ENCODE measurements around the gene ADAMTS17. TPM values are rescaled to one million over a fixed set of nuclear protein-coding genes. Genes with fewer than 3 reads are reported as not detected.

The ADAMTS17 gene
- total RNA-seq, 6 experiments from 2014 or later, result 14.6 to 34.7 (median 24.2) TPM

- ATAC-seq (no peak), DNase-seq (no peak)
- Histone ChIP-seq H3K4me3 (no peak overlapping the region), H3K9me3 (peaks cover 0 to 12% (median 6%) of the 10 kb centered on the region in 4 donors), H3K27me3 (no peaks in the 10 kb centered on the region), H3K36me3 (no peaks in the 10 kb centered on the region), H3K27ac (no peak overlapping the region), H3K4me1 (no peaks in the 10 kb centered on the region)
- intact Hi-C loops (cut with DNase I), result no loop called here
- 78% methylated on average over 11 of the region's 12 CpGs for WGBS (ENCODE audit: insufficient coverage, low coverage, low lambda C conversion rate, missing lambda C conversion rate)
- TF ChIP-seq, protein P1, sequence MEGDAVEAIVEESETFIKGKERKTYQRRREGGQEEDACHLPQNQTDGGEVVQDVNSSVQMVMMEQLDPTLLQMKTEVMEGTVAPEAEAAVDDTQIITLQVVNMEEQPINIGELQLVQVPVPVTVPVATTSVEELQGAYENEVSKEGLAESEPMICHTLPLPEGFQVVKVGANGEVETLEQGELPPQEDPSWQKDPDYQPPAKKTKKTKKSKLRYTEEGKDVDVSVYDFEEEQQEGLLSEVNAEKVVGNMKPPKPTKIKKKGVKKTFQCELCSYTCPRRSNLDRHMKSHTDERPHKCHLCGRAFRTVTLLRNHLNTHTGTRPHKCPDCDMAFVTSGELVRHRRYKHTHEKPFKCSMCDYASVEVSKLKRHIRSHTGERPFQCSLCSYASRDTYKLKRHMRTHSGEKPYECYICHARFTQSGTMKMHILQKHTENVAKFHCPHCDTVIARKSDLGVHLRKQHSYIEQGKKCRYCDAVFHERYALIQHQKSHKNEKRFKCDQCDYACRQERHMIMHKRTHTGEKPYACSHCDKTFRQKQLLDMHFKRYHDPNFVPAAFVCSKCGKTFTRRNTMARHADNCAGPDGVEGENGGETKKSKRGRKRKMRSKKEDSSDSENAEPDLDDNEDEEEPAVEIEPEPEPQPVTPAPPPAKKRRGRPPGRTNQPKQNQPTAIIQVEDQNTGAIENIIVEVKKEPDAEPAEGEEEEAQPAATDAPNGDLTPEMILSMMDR (IDR thresholded peaks at IDR 0.05), result no peak
- no peak for TF ChIP-seq POLR2A (IDR thresholded peaks at IDR 0.05)
Observed at GRCh38 chr15:100175406-100176114, 166.2 kb downstream of the ADAMTS17 start.

DNA sequence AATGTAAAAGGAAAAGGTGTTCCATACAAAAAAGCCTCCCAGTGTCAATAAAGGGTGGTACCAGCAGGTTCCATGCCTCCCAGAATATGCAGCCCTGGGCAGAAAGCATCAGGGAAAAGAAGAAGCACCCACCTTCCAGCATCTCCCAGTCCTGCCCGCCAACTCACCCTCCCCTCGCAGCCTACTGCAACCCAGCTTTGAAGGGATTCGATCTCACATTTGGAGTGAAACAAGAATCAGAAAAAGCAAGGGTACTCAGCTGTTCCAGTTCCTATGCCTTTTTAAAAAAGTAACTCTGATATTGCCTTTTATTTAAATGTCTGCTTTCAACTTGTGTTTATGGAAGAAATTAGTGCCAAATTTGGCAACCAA, 166.9 kb downstream of the ADAMTS17 start:
- no peaks in the 10 kb centered on the region for H3K4me1 ChIP-seq
- WGBS (ENCODE audit: insufficient coverage, low coverage, low lambda C conversion rate, missing lambda C conversion rate), result 92% methylated on average over 3 of the region's 3 CpGs
- H3K4me3 ChIP-seq, result no peak overlapping the region
- H3K36me3 ChIP-seq, result no peaks in the 10 kb centered on the region
- no peaks in the 10 kb centered on the region for H3K27me3 ChIP-seq
- intact Hi-C loops (cut with DNase I), result no loop called here
- H3K9me3 ChIP-seq, result peaks cover 0 to 12% (median 6%) of the 10 kb centered on the region in 4 donors
- DNase-seq (no peak), ATAC-seq (no peak)
- H3K27ac ChIP-seq, result no peak overlapping the region
- TF ChIP-seq POLR2A (IDR thresholded peaks at IDR 0.05), result no peak
- TF ChIP-seq, protein P1 (IDR thresholded peaks at IDR 0.05), result no peak

DNA sequence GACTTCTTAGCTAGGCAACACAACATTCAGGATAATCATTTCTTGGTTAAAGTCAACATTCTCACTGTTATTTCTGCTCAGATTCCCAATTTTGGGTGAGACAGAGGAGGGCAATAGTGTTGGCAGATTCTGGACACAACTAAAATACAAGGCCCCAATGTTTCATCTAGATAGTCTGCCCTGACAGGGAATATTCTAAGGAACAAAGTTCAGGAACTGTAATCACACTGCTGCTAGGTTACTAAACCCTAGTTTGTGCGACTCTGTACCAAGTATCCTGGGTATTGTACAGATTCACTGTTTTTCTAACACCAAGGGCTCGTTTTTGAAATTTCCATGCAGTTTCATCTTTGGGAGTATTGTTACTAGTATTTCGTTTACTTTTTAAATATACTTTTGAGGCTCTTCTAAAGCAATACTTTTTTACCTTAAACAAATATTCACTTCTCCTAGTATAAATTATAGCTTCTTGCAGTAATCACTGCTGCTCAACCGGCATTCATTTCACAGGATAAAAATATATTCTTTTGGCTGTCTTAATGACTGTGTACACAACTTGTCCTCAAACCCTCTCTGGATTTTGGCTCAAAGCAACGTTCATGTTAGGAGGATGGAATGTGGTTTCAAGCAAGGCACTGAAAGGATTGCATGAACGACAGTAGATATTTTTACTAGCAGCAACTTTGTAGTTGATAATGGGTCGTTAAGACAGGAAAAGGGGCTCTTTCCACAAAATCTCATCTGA, 167.4 kb downstream of the ADAMTS17 start:
- intact Hi-C loops (cut with DNase I), result no loop called here
- no peak for DNase-seq
- peaks cover 0 to 12% (median 6%) of the 10 kb centered on the region in 4 donors for H3K9me3 ChIP-seq
- TF ChIP-seq, protein P1 (IDR thresholded peaks at IDR 0.05), result no peak
- no peak for TF ChIP-seq POLR2A (IDR thresholded peaks at IDR 0.05)
- no peak overlapping the region for H3K27ac ChIP-seq
- peak in 1 of 4 donors; percentile 25 for ATAC-seq
- H3K27me3 ChIP-seq, result no peaks in the 10 kb centered on the region
- H3K36me3 ChIP-seq, result no peaks in the 10 kb centered on the region
- H3K4me1 ChIP-seq, result no peaks in the 10 kb centered on the region
- no peak overlapping the region for H3K4me3 ChIP-seq
- 43% methylated on average over 7 of the region's 7 CpGs for WGBS (ENCODE audit: insufficient coverage, low coverage, low lambda C conversion rate, missing lambda C conversion rate)

GRCh38 chr15:100172356-100173024, 169.3 kb downstream of the ADAMTS17 start:
- Histone ChIP-seq H3K4me3 (no peak overlapping the region), H3K36me3 (no peaks in the 10 kb centered on the region), H3K9me3 (peaks cover 0 to 12% (median 6%) of the 10 kb centered on the region in 4 donors), H3K4me1 (peaks cover 0 to 9% (median 0%) of the 10 kb centered on the region in 4 donors), H3K27ac (no peak overlapping the region), H3K27me3 (no peaks in the 10 kb centered on the region)
- WGBS (ENCODE audit: insufficient coverage, low coverage, low lambda C conversion rate, missing lambda C conversion rate), result 97% methylated on average over 7 of the region's 7 CpGs
- no peak for ATAC-seq
- DNase-seq, result no peak
- intact Hi-C loops (cut with DNase I), result no loop called here
- TF ChIP-seq POLR2A (IDR thresholded peaks at IDR 0.05), result no peak
- TF ChIP-seq, protein P1 (IDR thresholded peaks at IDR 0.05), result no peak

Data from right lobe of liver (tissue), 6 donors.